GM12801 (cell line): ENCODE measurements around the gene OR6S1.

Source experiments
- TF ChIP-seq, protein P1 (sequence below): IDR thresholded peaks from one replicate; pipeline ENCODE4 v1.5.1; 2011; ENCODE audit warnings: control low read depth; ENCODE audit not compliant: insufficient read length; ENCODE audit errors: extremely low read depth

The OR6S1 gene

GRCh38 chr14:20591235-20591634, 50.3 kb downstream of the OR6S1 start, which contains the start of gene RNASE12:
RNASE12 (minus strand) TSS chr14:20591376; CDS start chr14:20590723, 653 bp downstream.
- TF ChIP-seq, protein P1, sequence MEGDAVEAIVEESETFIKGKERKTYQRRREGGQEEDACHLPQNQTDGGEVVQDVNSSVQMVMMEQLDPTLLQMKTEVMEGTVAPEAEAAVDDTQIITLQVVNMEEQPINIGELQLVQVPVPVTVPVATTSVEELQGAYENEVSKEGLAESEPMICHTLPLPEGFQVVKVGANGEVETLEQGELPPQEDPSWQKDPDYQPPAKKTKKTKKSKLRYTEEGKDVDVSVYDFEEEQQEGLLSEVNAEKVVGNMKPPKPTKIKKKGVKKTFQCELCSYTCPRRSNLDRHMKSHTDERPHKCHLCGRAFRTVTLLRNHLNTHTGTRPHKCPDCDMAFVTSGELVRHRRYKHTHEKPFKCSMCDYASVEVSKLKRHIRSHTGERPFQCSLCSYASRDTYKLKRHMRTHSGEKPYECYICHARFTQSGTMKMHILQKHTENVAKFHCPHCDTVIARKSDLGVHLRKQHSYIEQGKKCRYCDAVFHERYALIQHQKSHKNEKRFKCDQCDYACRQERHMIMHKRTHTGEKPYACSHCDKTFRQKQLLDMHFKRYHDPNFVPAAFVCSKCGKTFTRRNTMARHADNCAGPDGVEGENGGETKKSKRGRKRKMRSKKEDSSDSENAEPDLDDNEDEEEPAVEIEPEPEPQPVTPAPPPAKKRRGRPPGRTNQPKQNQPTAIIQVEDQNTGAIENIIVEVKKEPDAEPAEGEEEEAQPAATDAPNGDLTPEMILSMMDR, result no peak
